Transverse colon (tissue), 4 donors: Measurements from ENCODE around the gene AGPAT2. TPM values are rescaled to one million over a fixed set of nuclear protein-coding genes. Genes with fewer than 3 reads are reported as not detected.

Experiments used
- DNase-seq: peaks from one replicate; pipeline ENCODE4 v3.0.0-alpha.2; 2019
- H3K27ac ChIP-seq, 4 donors: fragments of 200-600 bp; sonication (generic); 2 replicates each; pipeline ENCODE4 v1.5.1; 2016 to 2018; ENCODE audit warnings: inconsistent platforms in 4 of 4
- H3K27me3 ChIP-seq: fragments of 200-600 bp; sonication (generic); 2 replicates; pipeline ENCODE4 v1.5.1; 2017; ENCODE audit warnings: inconsistent platforms
- H3K36me3 ChIP-seq, 4 donors: fragments of 200-600 bp; sonication (generic); 2 replicates each; pipeline ENCODE4 v1.5.1; 2017 to 2019; ENCODE audit warnings: inconsistent platforms in 4 of 4
- H3K4me1 ChIP-seq, 4 donors: fragments of 200-600 bp; sonication (generic); 2 replicates each; pipeline ENCODE4 v1.5.1; 2017 to 2020; ENCODE audit warnings: inconsistent platforms in 4 of 4
- H3K4me3 ChIP-seq, 4 donors: fragments of 200-600 bp; sonication (generic); 1 replicate in 1 of 4; 2 replicates in 3 of 4; pipeline versions ENCODE4 v1.5.1 to v1.6.1; 2017 to 2019; ENCODE audit warnings: inconsistent platforms in 4 of 4
- H3K9me3 ChIP-seq, 2 donors: fragments of 200-600 bp; sonication (generic); 2 replicates each; pipeline ENCODE4 v1.5.1; 2017 to 2019; ENCODE audit warnings: inconsistent platforms in 2 of 2
- EP300 ChIP-seq: sonication (generic); formaldehyde crosslinking; IDR thresholded peaks from one replicate; pipeline ENCODE4 v1.6.1; 2017; ENCODE audit warnings: antibody characterized with exemption, low read depth
- POLR2A ChIP-seq: fragments of 450-650 bp; IDR thresholded peaks from one replicate; pipeline ENCODE4 v1.6.1; 2016; ENCODE audit warnings: antibody characterized with exemption, mild to moderate bottlenecking, moderate library complexity
- POLR2AphosphoS5 ChIP-seq, 3 donors: sonication (generic); formaldehyde crosslinking; IDR thresholded peaks; one replicate each; pipeline ENCODE4 v1.6.1; 2016; ENCODE audit warnings: antibody characterized with exemption in 3 of 3
- WGBS, 2 donors: methylation state at CpG; one replicate each; pipeline ENCODE4 v1.1.5; 2018; ENCODE audit warnings: low coverage in 1 of 2; 5-methylcytosine and 5-hydroxymethylcytosine counted together
- in situ Hi-C, 4 donors: fragments of 200-750 bp; cut with MboI; loops; one replicate each; pipeline versions ENCODE4 v1.15.0 to v1.15.1; 2017; ENCODE audit warnings: low sequenced_read_pairs in 3 of 4, low pct_ligation_motif_present in 1 of 4, low pct_unique_long_range_greater_than_20kb in 1 of 4
- intact Hi-C: fragments of 100-400 bp; cut with DNase I; formaldehyde crosslinking; loops from one replicate; pipeline ENCODE4 v1.15.1; 2023; ENCODE audit warnings: low total_unique reads
- total RNA-seq, 4 donors: library from RNA; depleted of rRNA; stranded (reverse); fragments of >200 nt; gene quantifications; one replicate each; pipeline ENCODE4 v1.1.0, GENCODE V29; 2016
- TF ChIP-seq, protein P1 (sequence below), 5 experiments: fragments of 200-600 bp in 3 of 5; fragments of 450-650 bp in 2 of 5; sonication (generic) in 3 of 5; IDR thresholded peaks; 1 replicate in 2 of 5; 2 replicates in 3 of 5; pipeline ENCODE4 v1.5.1; 2016 to 2017; ENCODE audit warnings: antibody characterized with exemption in 5 of 5, inconsistent platforms in 3 of 5, mild to moderate bottlenecking in 2 of 5, moderate library complexity in 1 of 5

The AGPAT2 gene
- total RNA-seq, 4 donors from 2014 or later = 245 to 441 (median 290) TPM

DNA sequence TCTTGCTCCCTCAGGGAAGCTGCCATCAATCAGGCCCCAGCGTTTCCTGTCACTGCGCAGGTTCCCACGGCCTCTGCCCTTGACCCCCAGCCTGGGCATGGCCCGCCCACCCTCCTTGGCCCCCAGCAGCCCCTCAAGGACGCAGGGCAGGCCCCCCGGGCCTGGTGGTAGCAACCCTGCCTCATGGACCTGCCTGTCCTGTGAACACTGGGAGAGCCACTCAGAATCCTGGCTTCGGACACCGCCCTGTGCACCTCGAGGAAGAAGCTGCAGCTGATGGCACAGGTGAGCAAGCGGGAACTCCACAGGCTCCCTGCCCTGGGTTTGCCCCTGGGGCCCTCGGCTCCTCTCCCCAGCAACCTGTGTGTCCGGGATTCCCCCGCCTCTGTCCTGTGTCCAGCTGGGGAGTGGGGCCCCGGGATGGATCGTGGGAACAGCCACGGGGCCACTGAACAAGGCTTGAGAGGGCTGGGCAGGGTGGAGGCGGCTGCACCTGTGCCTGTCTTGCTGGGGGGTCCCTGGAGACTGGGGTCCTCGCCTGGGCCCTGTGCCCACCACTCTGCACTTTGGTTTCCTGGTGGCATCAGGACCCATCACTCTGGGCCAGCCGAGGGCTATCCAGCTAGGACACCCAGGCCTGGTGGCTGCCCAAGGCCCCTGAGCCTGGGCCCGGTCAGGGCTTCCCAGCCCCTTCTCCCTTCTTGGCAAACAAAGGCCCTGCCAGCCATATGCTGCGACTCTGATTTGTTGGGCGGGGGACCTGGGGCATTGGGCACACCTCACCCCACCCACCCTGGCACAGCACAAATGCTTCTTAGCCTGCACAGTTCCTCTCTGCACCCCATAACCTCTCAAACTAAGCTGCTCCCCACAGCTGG lies 58.0 kb downstream of the AGPAT2 start:
- Histone ChIP-seq H3K4me1 (peaks cover 19 to 56% (median 45%) of the 10 kb centered on the region in 4 donors), H3K4me3 (no peak overlapping the region), H3K36me3 (no peaks in the 10 kb centered on the region), H3K27ac (peak overlapping the region in 1 of 4 donors; percentile 18), H3K27me3 (peaks cover 4% of the 10 kb centered on the region), H3K9me3 (no peaks in the 10 kb centered on the region)
- in situ Hi-C loops (no loop called here), intact Hi-C loops (loop anchor here (5.0 kb wide), 1 partner anchor 967 kb away; the partner anchor contains the start of gene LCN9)
- DNase-seq = peak; percentile 46
- no peak for TF ChIP-seq POLR2A
- TF ChIP-seq POLR2AphosphoS5 (IDR thresholded peaks at IDR 0.05) = no peak
- TF ChIP-seq EP300 = no peak
- TF ChIP-seq, protein P1, sequence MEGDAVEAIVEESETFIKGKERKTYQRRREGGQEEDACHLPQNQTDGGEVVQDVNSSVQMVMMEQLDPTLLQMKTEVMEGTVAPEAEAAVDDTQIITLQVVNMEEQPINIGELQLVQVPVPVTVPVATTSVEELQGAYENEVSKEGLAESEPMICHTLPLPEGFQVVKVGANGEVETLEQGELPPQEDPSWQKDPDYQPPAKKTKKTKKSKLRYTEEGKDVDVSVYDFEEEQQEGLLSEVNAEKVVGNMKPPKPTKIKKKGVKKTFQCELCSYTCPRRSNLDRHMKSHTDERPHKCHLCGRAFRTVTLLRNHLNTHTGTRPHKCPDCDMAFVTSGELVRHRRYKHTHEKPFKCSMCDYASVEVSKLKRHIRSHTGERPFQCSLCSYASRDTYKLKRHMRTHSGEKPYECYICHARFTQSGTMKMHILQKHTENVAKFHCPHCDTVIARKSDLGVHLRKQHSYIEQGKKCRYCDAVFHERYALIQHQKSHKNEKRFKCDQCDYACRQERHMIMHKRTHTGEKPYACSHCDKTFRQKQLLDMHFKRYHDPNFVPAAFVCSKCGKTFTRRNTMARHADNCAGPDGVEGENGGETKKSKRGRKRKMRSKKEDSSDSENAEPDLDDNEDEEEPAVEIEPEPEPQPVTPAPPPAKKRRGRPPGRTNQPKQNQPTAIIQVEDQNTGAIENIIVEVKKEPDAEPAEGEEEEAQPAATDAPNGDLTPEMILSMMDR (IDR thresholded peaks at IDR 0.05) = no peak
- WGBS, 2 donors = 47% methylated on average over 19 of the region's 22 CpGs; no CpG with 5 or more reads in 1 of the 2 donors

DNA sequence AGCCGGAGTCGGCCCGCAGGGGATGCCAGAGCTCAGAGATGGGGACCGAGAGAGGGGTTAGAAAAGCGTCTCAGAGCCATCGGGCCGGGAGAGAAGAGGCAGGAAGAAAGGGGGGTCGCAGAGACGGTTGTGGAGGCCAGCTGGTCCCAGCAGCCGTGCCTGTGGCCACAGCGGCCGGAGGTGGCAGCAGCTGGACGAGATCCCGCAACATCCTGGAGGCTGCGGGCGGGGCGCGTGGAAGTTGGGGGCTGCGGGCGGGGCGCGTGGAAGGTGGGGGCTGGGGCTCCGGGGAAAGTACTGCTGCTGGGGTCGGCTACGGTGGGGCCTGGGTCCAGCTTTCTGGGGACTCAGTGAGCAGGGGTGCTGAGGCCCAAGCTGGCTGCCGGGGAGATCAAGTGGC lies 59.0 kb downstream of the AGPAT2 start:
- Histone ChIP-seq H3K27ac (peak overlapping the region in 1 of 4 donors; percentile 18), H3K9me3 (no peaks in the 10 kb centered on the region), H3K4me3 (no peak overlapping the region), H3K4me1 (peaks cover 25 to 62% (median 50%) of the 10 kb centered on the region in 4 donors), H3K36me3 (no peaks in the 10 kb centered on the region), H3K27me3 (peaks cover 4% of the 10 kb centered on the region)
- in situ Hi-C loops (no loop called here), intact Hi-C loops (loop anchor here (5.0 kb wide), 1 partner anchor 966 kb away; the partner anchor contains the start of gene LCN9)
- DNase-seq = no peak
- 56 to 63% methylated on average over 6 to 24 of the region's 26 CpGs for WGBS, 2 donors
- TF ChIP-seq POLR2AphosphoS5 (IDR thresholded peaks at IDR 0.05) = no peak
- TF ChIP-seq, protein P1 (IDR thresholded peaks at IDR 0.05) = no peak

DNA sequence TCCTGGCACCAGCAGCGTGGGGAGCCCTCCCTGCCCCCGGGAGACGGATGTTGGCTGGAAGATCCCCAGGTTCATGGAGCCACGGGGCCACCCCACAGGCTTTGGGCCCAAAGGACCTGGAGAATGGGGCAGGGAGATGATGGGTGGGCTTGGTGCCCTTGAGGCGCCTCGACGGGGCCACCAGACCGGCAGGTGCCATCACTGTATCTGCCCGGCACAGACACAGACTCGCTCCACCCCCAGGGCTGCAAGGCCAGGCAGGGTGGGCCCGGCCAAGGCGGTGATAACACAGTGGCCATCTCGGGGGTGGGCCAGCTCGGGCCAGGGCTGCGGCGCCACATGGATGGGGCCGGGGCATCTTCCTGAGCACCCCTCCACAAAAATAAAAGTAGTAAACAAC lies 59.6 kb downstream of the AGPAT2 start:
- DNase-seq = no peak
- Histone ChIP-seq H3K36me3 (no peaks in the 10 kb centered on the region), H3K27me3 (peaks cover 4% of the 10 kb centered on the region), H3K9me3 (no peaks in the 10 kb centered on the region), H3K4me3 (no peak overlapping the region), H3K27ac (peak overlapping the region in 1 of 4 donors; percentile 71), H3K4me1 (peaks cover 25 to 62% (median 50%) of the 10 kb centered on the region in 4 donors)
- in situ Hi-C loops = no loop called here
- TF ChIP-seq EP300 = no peak
- TF ChIP-seq POLR2AphosphoS5 (IDR thresholded peaks at IDR 0.05) = no peak
- TF ChIP-seq, protein P1 (IDR thresholded peaks at IDR 0.05) = no peak
- TF ChIP-seq POLR2A = no peak
- WGBS, 2 donors = 65 to 70% methylated on average over 8 to 12 of the region's 17 CpGs
- intact Hi-C loops = loop anchor here (5.0 kb wide), 1 partner anchor 965 kb away; the partner anchor contains the start of gene LCN9

DNA sequence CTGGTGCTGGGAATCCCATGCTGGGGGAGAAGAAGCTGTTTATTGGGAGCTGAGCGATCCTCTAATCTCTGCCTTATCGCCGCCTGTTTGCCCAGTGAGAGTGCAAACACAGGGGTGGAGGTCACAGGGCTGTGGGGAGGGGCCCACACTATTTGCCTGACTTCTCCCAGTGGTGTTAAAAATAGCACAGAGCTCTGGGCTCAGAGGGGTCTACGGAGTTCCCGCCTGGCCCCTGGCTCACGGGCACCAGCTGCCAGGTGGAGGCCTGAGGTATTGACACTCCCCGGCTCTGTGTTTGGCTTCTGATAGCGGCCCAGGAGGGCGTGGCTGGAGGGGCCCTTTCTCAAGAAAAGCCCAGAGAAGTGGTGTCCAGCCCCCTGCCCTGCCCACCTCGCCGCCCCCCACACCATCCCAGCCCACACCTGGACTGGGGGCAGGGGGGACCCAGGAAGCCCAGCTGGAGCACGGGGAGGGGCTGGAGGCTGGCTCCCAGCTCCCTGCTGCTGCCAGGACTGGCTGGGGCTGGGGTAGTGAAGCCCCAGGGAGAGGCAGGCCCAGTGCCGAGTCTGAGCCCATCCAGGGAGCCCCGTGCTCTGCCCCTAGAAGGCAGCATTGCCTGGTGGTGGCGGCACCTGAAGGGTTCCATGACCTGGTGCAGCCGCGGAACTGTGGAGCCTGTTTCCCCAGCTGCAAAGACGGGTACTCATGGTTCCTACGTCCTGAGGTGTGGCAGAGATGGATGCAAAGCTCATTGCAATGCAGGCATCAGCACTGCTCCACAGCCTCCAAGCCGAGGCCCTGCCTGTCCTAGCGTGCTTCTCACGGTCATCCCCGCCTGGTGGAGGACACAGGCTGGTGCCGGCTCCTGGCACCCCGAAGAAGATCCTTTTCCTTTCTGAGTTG lies 60.3 kb downstream of the AGPAT2 start:
- Histone ChIP-seq H3K27me3 (peaks cover 4% of the 10 kb centered on the region), H3K4me1 (peaks cover 25 to 62% (median 50%) of the 10 kb centered on the region in 4 donors), H3K4me3 (no peak overlapping the region), H3K27ac (peak overlapping the region; percentile 1 to 71 (median 16)), H3K36me3 (no peaks in the 10 kb centered on the region), H3K9me3 (no peaks in the 10 kb centered on the region)
- DNase-seq = peak; percentile 60
- TF ChIP-seq POLR2A (no peak), EP300 (no peak)
- TF ChIP-seq, protein P1 (IDR thresholded peaks at IDR 0.05) = peak in 4 of 5 experiments; percentile 21 to 52 (median 32)
- in situ Hi-C loops (no loop called here), intact Hi-C loops (loop anchor here (5.0 kb wide), 1 partner anchor 965 kb away; the partner anchor contains the start of gene LCN9)
- WGBS, 2 donors = 49% methylated on average over 19 of the region's 25 CpGs; no CpG with 5 or more reads in 1 of the 2 donors
